ENCODE data around the gene ADGRF5. TPM values are rescaled to one million over a fixed set of nuclear protein-coding genes. Genes with fewer than 3 reads are reported as not detected.
"Not testable (repeated sequence)": the region's sequence is repeated elsewhere in the genome, so short reads cannot be mapped to it uniquely, and the experiment has no call there.

The ADGRF5 gene
- total RNA-seq, 1 donor from 2014 or later = 0.37 TPM

GRCh38 chr6:46867411-46867810 is 54.3 kb downstream of the ADGRF5 start:
- no peak overlapping the region for H3K27ac Mint-ChIP-seq (ENCODE audit: unreplicated experiment)
- no peak overlapping the region for H3K4me3 Mint-ChIP-seq (ENCODE audit: unreplicated experiment)
- no peak for TF ChIP-seq CTCF (IDR thresholded peaks at IDR 0.05; ENCODE audit: partially characterized antibody, unreplicated experiment)
- H3K36me3 Mint-ChIP-seq (ENCODE audit: unreplicated experiment) = no peaks in the 10 kb centered on the region
- H3K4me1 Mint-ChIP-seq (ENCODE audit: low read depth, unreplicated experiment) = no peaks in the 10 kb centered on the region
- no peaks in the 10 kb centered on the region for H3K27me3 Mint-ChIP-seq (ENCODE audit: unreplicated experiment)
- H3K9me3 Mint-ChIP-seq (ENCODE audit: unreplicated experiment) = no peaks in the 10 kb centered on the region
- DNase-seq = no peak

GRCh38 chr6:46865221-46865620 is 56.5 kb downstream of the ADGRF5 start:
- DNase-seq = no peak
- Mint-ChIP-seq H3K27me3 (ENCODE audit: unreplicated experiment) (no peaks in the 10 kb centered on the region), H3K4me1 (ENCODE audit: low read depth, unreplicated experiment) (no peaks in the 10 kb centered on the region), H3K27ac (ENCODE audit: unreplicated experiment) (no peak overlapping the region), H3K36me3 (ENCODE audit: unreplicated experiment) (no peaks in the 10 kb centered on the region), H3K4me3 (ENCODE audit: unreplicated experiment) (no peak overlapping the region), H3K9me3 (ENCODE audit: unreplicated experiment) (no peaks in the 10 kb centered on the region)
- no peak for TF ChIP-seq CTCF (IDR thresholded peaks at IDR 0.05; ENCODE audit: partially characterized antibody, unreplicated experiment)

- Mint-ChIP-seq H3K9me3 (ENCODE audit: unreplicated experiment) (no peaks in the 10 kb centered on the region), H3K27ac (ENCODE audit: unreplicated experiment) (no peak overlapping the region), H3K4me1 (ENCODE audit: low read depth, unreplicated experiment) (no peaks in the 10 kb centered on the region), H3K27me3 (ENCODE audit: unreplicated experiment) (no peaks in the 10 kb centered on the region), H3K4me3 (ENCODE audit: unreplicated experiment) (no peak overlapping the region), H3K36me3 (ENCODE audit: unreplicated experiment) (no peaks in the 10 kb centered on the region)
- no peak for DNase-seq
- no peak for TF ChIP-seq CTCF (IDR thresholded peaks at IDR 0.05; ENCODE audit: partially characterized antibody, unreplicated experiment)
Observed at GRCh38 chr6:46863791-46864190, 57.9 kb downstream of the ADGRF5 start.

- H3K27ac Mint-ChIP-seq (ENCODE audit: unreplicated experiment) = no peak overlapping the region
- H3K9me3 Mint-ChIP-seq (ENCODE audit: unreplicated experiment) = no peaks in the 10 kb centered on the region
- no peaks in the 10 kb centered on the region for H3K36me3 Mint-ChIP-seq (ENCODE audit: unreplicated experiment)
- no peaks in the 10 kb centered on the region for H3K4me1 Mint-ChIP-seq (ENCODE audit: low read depth, unreplicated experiment)
- no peaks in the 10 kb centered on the region for H3K27me3 Mint-ChIP-seq (ENCODE audit: unreplicated experiment)
- H3K4me3 Mint-ChIP-seq (ENCODE audit: unreplicated experiment) = no peak overlapping the region
- no peak for TF ChIP-seq CTCF (IDR thresholded peaks at IDR 0.05; ENCODE audit: partially characterized antibody, unreplicated experiment)
- DNase-seq = no peak
Observed at GRCh38 chr6:46862381-46862780, 59.4 kb downstream of the ADGRF5 start.

- H3K27me3 Mint-ChIP-seq (ENCODE audit: unreplicated experiment); H3K4me3 Mint-ChIP-seq (ENCODE audit: unreplicated experiment); H3K36me3 Mint-ChIP-seq (ENCODE audit: unreplicated experiment); H3K4me1 Mint-ChIP-seq (ENCODE audit: low read depth, unreplicated experiment); H3K9me3 Mint-ChIP-seq (ENCODE audit: unreplicated experiment); H3K27ac Mint-ChIP-seq (ENCODE audit: unreplicated experiment): not testable (repeated sequence)
- peak; percentile 53 for DNase-seq
- TF ChIP-seq CTCF (IDR thresholded peaks at IDR 0.05; ENCODE audit: partially characterized antibody, unreplicated experiment) = peak; percentile 86
Observed at GRCh38 chr6:46855966-46856365, 65.8 kb downstream of the ADGRF5 start.

GRCh38 chr6:46851576-46851975 is 70.2 kb downstream of the ADGRF5 start:
- not testable (repeated sequence) for H3K9me3 Mint-ChIP-seq (ENCODE audit: unreplicated experiment); H3K27me3 Mint-ChIP-seq (ENCODE audit: unreplicated experiment); DNase-seq; H3K4me3 Mint-ChIP-seq (ENCODE audit: unreplicated experiment); H3K4me1 Mint-ChIP-seq (ENCODE audit: low read depth, unreplicated experiment); H3K36me3 Mint-ChIP-seq (ENCODE audit: unreplicated experiment); H3K27ac Mint-ChIP-seq (ENCODE audit: unreplicated experiment)

Measured in glutamatergic neuron (in vitro differentiated cells).